GM18499 (cell line): ENCODE results near the gene MCU.

ENCODE experiments used
- ATAC-seq: cut with Tn5 transposase; IDR thresholded peaks from one replicate; pipeline ENCODE4 v1.9.1; 2021; ENCODE audit warnings: moderate number of reproducible peaks; ENCODE audit not compliant: insufficient read depth, unreplicated experiment

Gene MCU

DNA sequence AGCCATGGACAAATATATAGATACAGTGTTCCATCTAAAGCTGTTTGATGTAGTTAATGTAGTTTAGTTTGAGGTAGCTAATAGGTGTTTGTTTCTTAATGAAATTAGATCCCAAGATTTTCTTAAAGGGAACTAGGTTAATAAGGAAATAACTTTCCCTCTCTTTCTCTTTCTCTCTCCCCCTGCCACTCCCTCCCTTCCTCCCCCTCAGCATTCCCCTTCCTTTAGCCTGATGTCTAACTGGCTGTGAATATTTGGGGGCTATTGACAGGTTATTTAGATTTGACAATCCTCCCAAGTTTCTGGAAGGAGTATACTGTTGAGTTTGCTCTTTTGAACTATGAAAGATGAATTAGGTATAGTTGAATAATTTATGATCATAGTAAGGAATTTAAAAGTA, 136.4 kb downstream of the MCU start:
- ATAC-seq: no peak

DNA sequence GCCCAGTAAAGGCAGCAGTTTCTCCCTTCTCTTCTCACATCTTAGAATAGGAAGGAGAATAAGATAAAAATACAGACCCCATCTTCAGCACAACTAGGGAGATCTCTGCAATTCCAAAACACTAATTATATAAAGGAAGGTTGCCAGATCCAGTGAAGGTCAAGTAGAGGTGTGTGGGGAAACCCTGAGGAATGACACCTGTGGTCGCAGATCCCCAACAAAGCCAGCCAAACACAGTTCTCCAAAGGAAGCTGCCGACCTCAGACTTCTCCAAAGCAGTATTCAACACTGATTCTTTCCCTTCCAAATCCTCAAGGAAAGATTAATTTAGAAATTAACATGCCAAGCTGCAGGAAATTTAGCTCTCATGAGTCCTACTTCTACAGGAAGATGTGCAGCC, 138.7 kb downstream of the MCU start:
- no peak for ATAC-seq

DNA sequence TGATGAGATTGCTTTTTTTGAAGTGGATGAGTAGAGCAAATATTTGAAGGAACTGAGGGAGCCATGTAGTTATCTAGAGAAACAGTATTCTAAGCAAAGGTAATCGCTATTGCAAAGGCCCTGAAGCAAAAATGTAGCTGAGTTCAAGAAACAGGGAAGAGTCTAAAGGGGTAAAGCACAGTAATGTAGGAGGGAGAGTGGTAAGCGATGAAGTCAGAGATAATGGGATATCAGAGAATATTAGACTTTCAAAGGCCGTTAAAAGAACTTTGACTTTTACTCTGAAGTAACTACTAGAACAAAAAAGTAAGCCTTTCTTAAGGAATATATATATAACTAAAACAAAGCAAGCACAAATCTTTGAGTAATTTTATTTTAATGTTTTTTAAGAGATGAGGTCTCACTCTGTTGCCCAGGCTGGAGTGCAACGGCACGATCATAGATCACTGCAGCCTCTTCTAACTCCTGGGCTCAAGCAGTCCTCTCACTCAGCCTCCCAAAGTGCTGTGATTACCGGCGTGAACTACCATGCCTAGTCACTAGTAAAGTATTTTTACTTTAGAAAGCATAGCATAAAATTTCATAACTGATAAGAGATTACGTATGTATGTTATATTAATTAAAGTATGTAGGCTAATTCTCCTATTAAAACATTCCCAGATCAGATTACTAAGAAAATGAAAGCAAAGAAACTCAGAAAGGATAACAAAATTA, 139.9 kb downstream of the MCU start:
- no peak for ATAC-seq

DNA sequence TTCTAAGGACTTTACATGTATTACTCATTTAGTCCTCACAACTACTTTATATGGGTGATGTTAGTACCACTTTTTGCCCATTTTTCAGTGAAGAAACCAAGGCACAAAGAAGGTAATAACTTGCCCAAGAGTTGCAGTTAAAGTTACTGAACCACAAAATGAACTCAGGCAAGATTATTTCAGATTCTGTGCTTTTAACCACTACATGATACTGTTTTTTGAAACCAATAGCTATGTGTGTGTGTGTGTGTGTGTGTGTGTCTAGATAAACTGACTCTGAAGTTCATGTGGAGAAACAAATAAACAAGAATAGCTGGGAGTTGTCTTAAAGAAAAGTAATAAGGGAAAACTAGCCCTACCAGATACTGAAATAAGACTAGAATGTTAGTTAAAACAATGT, 140.8 kb downstream of the MCU start:
- ATAC-seq: no peak

GRCh38 chr10:72834183-72834825, 142.4 kb downstream of the MCU start:
- no peak for ATAC-seq

DNA sequence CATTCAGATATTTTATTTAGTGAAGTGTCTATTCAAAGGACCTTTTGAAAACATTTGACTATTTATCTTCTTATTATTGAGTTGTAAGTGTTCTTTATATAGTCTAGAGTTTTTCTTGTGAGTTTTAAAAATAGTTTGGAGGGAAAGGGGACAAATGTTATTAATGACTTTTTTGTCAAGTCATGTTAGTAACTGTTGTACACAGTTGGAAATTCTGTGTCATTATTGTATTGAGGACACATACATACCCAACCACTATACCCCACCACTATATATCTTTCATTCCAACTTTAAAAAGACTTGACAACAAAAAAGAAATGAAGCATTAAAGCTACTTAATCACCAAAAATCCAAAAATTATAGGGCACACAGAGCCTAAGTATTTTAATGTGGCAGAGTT, 148.4 kb downstream of the MCU start:
- ATAC-seq: no peak

DNA sequence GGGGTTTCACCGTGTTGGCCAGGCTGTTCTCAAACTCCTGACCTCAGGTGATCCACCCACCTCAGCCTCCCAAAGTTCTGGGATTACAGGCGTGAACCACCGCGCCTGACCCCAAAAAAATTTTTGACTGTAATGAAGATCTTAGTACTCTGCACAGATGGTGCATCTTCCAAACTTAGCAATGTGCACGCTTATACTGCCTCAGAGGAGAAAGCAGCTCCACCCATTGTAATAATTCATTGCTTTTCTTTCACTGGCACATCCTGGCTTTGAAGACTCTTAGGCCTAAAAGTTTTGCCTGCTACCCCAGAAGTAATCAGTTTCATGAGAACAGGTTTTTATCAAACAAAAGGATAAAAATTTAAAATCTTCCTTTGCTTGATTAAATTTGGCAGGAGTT, 149.5 kb downstream of the MCU start:
- no peak for ATAC-seq

DNA sequence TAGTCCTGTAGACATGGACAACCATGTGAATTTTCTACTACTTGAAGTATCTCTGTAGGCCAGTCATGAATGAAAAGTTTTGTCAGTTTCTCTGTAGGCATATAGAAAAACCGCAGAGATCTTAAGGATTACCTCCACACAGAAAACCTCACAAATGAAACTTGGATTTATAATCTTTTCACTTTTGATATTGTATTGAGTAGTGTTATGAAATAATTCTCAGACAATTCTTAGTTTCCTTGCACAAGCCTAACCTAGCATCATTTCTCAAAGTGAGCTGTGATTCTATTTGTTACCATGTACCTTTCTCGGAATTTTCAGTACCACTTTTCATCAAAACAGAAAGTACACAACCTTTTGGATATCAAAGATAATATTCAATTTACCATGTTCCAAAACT, 150.2 kb downstream of the MCU start:
- no peak for ATAC-seq

DNA sequence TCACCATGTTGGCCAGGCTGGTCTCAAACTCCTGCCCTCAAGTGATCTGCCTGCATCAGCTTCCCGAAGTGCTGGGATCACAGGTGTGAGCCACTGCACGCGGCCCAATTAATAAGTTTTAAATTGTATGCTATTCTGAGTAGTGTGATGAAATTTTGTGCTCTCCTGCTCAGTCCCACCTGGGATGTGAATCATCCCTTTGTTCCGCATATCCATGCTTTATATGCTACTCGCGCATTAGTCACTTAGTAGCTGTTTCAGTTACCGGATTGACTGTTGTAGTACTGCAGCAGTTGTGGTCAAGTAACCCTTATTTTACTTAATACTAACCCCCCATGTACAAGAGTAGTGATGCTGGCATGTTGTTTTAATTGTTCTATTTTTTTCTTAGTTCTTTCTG, 154.3 kb downstream of the MCU start:
- no peak for ATAC-seq

- ATAC-seq: no peak
These were observed 155.7 kb downstream of the MCU start for GRCh38 chr10:72847681-72848080.

GRCh38 chr10:72850861-72851260, 158.9 kb downstream of the MCU start:
- no peak for ATAC-seq

DNA sequence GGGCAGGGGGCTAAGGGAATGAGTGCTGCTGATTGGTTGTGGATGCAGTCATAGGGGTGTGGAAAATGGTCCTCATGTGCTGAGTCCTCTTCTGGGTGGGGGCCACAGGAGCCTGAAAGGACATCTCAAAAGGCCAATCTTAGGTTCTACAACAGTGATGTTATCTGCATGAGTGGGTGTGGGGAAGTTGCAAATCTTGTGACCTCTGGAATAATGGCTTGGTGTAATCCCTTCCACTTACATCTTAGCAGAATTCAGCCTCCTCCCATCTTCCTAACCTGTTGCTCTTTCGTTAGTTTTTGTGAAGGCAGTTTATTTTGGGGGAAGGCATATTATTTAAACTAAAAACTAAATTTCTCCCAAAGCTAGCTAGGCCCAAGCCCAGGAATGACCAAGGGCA, 159.6 kb downstream of the MCU start:
- ATAC-seq: no peak

DNA sequence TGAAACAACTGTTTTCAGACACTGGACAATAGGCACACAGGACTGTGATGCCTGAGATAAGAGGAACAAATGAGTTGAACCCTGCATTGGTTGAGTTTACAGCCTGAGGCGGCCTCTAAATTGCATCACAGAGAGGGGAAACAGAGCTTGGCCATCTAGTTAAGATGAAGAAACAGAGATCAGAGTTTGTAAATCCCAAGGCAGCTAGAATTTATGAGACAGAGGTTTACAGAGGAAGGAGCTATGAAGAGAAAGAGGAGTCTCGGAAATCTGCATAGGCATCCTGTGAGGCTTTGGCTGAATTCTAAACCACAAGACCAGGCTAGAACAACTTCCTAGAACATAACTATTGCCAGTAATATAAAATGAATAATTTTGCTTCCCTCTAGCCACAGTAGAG, 160.6 kb downstream of the MCU start:
- no peak for ATAC-seq

GRCh38 chr10:72855129-72855528, 163.2 kb downstream of the MCU start:
- no peak for ATAC-seq

GRCh38 chr10:72855790-72856189, 163.8 kb downstream of the MCU start:
- no peak for ATAC-seq

- no peak for ATAC-seq
These were observed 166.1 kb downstream of the MCU start for GRCh38 chr10:72858067-72858466.

DNA sequence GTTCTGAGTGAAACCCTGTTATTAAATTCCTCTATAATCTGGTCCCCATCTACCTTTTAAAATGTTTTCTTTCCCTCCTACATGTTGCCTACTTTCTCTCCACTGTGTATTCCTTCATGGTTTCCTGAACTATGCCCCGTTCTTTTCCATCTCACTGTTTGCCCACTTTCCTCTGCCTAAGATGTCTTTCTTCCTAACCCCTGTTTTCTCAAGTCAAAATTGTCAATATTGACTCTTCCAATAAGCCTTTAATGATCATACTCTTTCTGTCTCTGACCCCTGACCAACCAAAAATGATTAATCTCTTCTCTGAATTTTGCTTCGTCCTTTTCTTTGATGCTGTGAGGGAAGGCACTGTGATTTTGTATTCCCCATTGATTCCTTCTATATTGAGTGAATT, 171.0 kb downstream of the MCU start:
- ATAC-seq: no peak

- ATAC-seq: no peak
These were observed 183.5 kb downstream of the MCU start for GRCh38 chr10:72875250-72876055.

DNA sequence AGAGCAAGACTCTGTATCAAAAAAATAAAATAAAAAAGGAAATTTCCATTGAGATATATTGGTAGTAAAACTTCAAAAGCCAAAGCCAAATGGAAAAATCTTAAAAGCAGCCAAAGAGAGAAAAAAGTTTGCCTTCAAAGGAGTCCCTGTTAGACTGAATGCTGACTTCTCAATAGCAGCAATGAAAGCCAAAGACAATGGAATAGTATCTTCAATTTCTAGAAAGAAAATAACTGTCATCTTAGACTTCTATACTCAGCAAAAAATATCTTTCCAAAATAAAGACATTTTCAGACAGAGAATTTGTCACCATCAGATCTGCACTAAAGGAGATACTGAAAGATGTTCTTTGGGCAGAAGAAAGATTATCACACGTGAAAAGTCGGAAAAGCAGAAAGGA, 187.3 kb downstream of the MCU start:
- no peak for ATAC-seq

GRCh38 chr10:72881291-72881690, 189.3 kb downstream of the MCU start:
- ATAC-seq: no peak

DNA sequence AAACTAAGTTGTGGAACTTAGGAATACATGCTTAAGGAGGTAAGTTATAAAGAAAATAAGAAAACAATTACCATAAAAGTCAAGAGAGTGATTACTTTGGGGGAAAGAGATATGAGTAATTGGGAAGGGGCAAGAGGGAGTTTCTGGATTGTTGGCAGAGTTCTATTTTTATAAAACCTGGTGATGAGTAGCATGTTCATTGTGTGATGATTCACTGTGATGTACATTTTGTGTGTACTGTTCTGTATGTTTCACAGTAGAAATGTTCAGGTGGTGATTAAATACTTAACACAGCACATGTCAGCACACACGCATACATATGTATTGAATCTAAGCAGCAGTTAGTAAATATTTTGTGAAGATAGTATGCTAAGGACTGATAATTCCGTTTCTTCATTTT, 191.9 kb downstream of the MCU start:
- no peak for ATAC-seq
